Urinary bladder (tissue), 4 donors: Measurements from ENCODE around the gene METTL27. TPM values are rescaled to one million over a fixed set of nuclear protein-coding genes. Genes with fewer than 3 reads are reported as not detected.
"Not testable (repeated sequence)": the region's sequence is repeated elsewhere in the genome, so short reads cannot be mapped to it uniquely, and the experiment has no call there.

Experiments used
- DNase-seq: peaks from one replicate; pipeline ENCODE4 v3.0.0-alpha.2; 2015; ENCODE audit errors: extremely low spot score
- H3K27ac ChIP-seq: one replicate; pipeline ENCODE4 v1.5.1; 2013; ENCODE audit warnings: low read depth, mild to moderate bottlenecking, moderate library complexity
- H3K36me3 ChIP-seq: one replicate; pipeline ENCODE4 v1.6.1; 2013; ENCODE audit warnings: mild to moderate bottlenecking, moderate library complexity; ENCODE audit not compliant: insufficient read depth
- H3K4me1 ChIP-seq: one replicate; pipeline ENCODE4 v1.6.1; 2013; ENCODE audit warnings: mild to moderate bottlenecking, moderate library complexity; ENCODE audit not compliant: insufficient read depth
- H3K4me3 ChIP-seq: one replicate; pipeline ENCODE4 v1.5.1; 2013; ENCODE audit warnings: low read depth, low read length
- WGBS: extraction: QIAGEN DNeasy Blood & Tissue Kit; methylation state at CpG from one replicate; pipeline ENCODE4 v1.1.7; 2013; 5-methylcytosine and 5-hydroxymethylcytosine counted together
- polyA plus RNA-seq: library from polyadenylated mRNA; stranded (reverse); fragments of 200-250 nt; gene quantifications from one replicate; pipeline ENCODE4 v1.2.3, GENCODE V29; 2013
- total RNA-seq: library from RNA; depleted of rRNA; stranded (reverse); fragments of >200 nt; gene quantifications from one replicate; pipeline ENCODE4 v1.2.3, GENCODE V29; 2014
- donor health status: healthy with polysubstance abuse.
- donor health status: healthy.

METTL27 gene
- total and polyA plus RNA-seq, 2 donors, result 1.0 to 2.9 TPM

DNA sequence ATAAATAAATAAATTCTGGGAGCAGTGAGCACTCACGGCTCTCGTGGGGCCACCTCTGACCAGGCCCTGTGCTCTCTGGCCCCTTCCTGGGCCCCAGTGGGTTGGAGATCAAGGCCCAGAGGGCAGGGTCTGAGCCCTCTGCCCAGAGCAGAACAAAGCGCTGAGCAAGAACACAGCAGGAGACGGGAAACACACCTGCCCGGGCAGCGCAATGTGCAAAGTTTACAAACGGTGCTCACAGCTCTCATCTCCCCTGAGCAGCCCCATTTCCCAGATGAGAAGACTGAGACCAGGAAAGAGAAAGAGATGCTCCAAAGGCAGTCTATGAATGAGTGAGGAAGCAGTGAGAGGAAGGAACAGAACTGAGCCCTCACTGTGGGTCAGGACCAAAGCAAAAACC lies 3.0 kb downstream of the METTL27 start:
- Histone ChIP-seq H3K27ac (no peak overlapping the region), H3K36me3 (no peaks in the 10 kb centered on the region), H3K4me3 (no peak overlapping the region), H3K4me1 (no peaks in the 10 kb centered on the region)
- 87% methylated on average over 7 of the region's 7 CpGs for WGBS
- no peak for DNase-seq

DNA sequence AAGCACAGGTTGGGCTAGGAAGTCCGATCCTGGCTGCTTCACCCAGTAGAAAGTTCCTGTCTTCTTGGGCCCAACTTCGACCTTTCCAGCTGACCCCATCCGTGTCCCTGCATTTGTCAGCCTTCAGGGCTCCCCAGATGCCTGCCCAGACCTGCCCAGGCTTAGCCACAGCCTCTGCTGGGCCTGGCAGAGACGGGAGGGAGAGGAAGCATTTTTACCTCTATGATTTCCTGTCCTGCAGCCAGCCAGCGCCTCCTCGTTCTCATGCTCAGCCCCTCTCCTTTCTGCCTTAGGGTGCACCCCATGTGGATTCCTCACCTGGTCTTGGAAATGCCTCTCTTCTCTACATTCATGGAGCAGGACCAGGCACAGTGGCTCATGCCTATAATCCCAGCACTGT lies 3.7 kb downstream of the METTL27 start:
- Histone ChIP-seq H3K36me3 (no peaks in the 10 kb centered on the region), H3K4me1 (no peaks in the 10 kb centered on the region), H3K4me3 (no peak overlapping the region), H3K27ac (no peak overlapping the region)
- no peak for DNase-seq
- 65% methylated on average over 6 of the region's 6 CpGs for WGBS

DNA sequence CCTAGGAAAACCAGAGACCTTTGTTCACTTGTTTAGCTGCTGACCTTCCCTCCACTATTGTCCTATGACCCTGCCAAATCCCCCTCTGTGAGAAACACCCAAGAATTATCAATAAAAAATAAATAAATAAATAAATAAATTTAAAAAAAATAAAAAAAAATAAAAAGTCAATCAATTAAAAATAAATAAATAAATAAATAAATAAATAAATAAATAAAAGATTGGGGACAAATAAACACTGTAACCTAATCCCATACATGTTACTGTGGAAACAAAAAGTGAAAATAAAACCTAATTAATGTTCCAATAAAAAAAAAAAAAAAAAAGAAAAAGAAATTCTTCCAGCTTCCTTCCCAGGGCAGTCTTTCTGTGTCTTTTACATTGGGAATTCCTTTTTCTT lies 5.1 kb downstream of the METTL27 start:
- not testable (repeated sequence) for H3K27ac ChIP-seq, H3K4me1 ChIP-seq, H3K4me3 ChIP-seq, H3K36me3 ChIP-seq, DNase-seq

DNA sequence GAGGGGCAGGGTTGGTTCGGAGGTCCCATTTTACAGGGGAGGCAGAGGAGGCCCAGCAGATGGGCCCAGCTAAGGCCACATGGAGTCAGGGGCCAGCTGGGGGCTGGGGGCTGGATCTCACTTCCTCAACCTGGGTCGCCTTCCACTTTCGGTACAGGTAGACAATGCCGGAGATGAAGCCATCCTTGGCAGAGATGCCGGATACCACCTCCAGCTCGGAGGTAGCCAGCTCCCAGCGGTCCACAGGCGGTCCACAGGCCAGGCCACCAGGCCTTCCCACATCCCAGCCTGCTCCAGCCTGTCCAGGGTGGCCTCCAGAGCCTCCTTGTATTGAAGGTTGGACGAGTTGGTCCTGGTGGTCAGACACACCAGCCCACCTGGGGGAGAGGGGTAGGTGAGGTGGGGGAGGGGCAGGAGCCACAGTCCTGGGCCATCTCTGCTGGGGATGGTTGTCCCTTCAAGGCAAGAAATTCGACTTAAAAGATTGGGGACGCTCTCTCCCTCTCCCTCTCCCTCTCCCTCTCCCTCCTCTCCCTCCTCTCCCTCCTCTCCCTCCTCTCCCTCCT lies 7.6 kb downstream of the METTL27 start:
- Histone ChIP-seq H3K4me1 (no peaks in the 10 kb centered on the region), H3K36me3 (no peaks in the 10 kb centered on the region), H3K27ac (no peak overlapping the region), H3K4me3 (no peak overlapping the region)
- 84% methylated on average over 11 of the region's 11 CpGs for WGBS
- DNase-seq, result no peak

DNA sequence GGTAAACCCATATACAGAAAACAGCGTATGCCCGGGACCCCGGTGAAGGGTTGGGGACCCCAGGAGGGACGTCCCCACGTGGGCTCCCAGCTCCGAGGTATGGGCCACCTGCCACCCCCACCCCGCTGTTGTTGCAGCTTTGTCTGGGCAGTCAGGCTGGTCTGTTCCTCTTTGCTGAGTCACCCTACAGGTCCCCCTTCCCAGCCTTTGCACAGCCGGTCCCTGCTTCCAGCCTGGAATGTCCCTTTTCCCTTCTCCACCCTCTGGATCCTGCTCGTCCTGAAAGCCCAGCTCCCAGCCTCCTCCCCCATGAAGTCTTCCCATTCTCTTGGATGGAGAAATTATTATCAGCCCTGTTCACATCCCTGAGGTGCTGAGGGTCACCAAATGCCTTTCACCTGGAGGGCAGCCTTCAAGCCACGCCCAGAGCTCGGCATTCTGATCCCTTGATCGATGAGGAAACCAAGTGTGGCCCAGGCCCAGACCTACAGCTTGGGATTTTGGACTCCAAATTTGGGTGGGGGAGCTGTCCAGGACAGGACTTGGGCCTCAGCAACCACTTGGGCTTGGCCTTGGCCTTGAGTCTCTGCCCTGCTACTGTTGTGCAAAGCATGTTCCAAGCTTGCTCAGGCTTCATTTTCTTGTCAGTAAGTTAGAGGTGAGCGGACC lies 8.9 kb downstream of the METTL27 start:
- WGBS, result 68% methylated on average over 13 of the region's 13 CpGs

DNA sequence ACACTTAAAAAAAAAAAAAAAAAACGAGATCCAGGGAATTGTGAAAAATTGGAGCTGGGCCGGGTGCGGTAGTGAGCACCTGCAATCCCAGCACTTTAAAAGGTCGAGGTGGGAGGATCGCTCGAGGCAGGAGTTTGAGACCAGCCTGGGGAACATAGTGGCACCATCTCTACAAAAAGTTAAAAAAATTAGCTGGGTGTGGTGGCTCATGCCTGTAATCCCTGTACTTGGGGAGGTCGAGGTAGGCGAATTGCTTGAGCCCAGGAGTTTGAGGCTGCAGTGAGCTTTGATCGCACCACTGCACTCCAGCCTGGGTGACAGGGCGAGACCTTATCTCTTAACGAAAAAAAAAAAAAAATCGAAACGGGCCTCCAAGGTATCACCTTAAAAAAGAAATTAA lies 9.5 kb downstream of the METTL27 start:
- H3K4me3 ChIP-seq, result no peak overlapping the region
- no peak for DNase-seq
- H3K27ac ChIP-seq, result no peak overlapping the region
- 65% methylated on average over 13 of the region's 13 CpGs for WGBS
- no peaks in the 10 kb centered on the region for H3K36me3 ChIP-seq
- no peaks in the 10 kb centered on the region for H3K4me1 ChIP-seq

More for the DNA sequence above, 8.9 kb downstream of the METTL27 start:
- H3K4me1 ChIP-seq, result no peaks in the 10 kb centered on the region
- DNase-seq, result no peak
- H3K27ac ChIP-seq, result no peak overlapping the region
- H3K36me3 ChIP-seq, result no peaks in the 10 kb centered on the region
- no peak overlapping the region for H3K4me3 ChIP-seq

DNA sequence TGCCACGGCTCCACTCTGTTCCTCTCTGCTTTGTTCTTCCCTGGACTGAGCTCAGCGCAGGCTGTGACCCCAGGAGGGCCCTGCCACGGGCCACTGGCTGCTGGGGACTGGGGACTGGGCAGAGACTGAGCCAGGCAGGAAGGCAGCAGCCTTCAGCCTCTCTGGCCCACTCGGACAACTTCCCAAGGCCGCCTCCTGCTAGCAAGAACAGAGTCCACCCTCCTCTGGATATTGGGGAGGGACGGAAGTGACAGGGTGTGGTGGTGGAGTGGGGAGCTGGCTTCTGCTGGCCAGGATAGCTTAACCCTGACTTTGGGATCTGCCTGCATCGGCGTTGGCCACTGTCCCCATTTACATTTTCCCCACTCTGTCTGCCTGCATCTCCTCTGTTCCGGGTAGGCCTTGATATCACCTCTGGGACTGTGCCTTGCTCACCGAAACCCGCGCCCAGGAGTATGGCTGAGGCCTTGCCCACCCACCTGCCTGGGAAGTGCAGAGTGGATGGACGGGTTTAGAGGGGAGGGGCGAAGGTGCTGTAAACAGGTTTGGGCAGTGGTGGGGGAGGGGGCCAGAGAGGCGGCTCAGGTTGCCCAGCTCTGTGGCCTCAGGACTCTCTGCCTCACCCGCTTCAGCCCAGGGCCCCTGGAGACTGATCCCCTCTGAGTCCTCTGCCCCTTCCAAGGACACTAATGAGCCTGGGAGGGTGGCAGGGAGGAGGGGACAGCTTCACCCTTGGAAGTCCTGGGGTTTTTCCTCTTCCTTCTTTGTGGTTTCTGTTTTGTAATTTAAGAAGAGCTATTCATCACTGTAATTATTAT lies 10.3 kb downstream of the METTL27 start:
- Histone ChIP-seq H3K4me1 (no peaks in the 10 kb centered on the region), H3K27ac (peak overlapping the region; percentile 92), H3K4me3 (peak overlapping the region; percentile 32), H3K36me3 (no peaks in the 10 kb centered on the region)
- peak; percentile 72 for DNase-seq
- WGBS, result 49% methylated on average over 16 of the region's 16 CpGs

DNA sequence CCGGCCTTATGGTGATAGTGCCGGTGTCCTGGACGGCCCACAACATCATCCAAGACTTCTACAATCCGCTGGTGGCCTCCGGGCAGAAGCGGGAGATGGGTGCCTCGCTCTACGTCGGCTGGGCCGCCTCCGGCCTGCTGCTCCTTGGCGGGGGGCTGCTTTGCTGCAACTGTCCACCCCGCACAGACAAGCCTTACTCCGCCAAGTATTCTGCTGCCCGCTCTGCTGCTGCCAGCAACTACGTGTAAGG lies 10.8 kb downstream of the METTL27 start:
- Histone ChIP-seq H3K36me3 (no peaks in the 10 kb centered on the region), H3K4me1 (no peaks in the 10 kb centered on the region), H3K27ac (peak overlapping the region; percentile 92), H3K4me3 (peak overlapping the region; percentile 32)
- 63% methylated on average over 16 of the region's 16 CpGs for WGBS
- DNase-seq, result no peak

DNA sequence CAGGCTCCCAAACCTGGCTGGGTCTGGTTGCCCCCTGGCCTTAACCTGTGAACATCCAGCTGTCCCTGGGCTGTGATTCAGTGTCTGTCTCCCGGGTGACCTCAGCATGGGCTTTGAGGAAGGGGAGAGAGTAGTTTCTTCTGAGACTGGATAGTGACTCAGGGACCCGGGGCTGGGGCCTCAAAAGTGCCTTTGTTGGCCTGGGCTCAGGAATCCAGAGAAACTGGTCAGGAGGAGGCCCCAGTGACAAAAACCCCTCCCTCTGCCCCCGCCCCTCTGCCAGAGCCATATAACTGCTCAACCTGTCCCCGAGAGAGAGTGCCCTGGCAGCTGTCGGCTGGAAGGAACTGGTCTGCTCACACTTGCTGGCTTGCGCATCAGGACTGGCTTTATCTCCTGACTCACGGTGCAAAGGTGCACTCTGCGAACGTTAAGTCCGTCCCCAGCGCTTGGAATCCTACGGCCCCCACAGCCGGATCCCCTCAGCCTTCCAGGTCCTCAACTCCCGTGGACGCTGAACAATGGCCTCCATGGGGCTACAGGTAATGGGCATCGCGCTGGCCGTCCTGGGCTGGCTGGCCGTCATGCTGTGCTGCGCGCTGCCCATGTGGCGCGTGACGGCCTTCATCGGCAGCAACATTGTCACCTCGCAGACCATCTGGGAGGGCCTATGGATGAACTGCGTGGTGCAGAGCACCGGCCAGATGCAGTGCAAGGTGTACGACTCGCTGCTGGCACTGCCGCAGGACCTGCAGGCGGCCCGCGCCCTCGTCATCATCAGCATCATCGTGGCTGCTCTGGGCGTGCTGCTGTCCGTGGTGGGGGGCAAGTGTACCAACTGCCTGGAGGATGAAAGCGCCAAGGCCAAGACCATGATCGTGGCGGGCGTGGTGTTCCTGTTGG lies 11.4 kb downstream of the METTL27 start, which contains the start of gene CLDN4:
TSS of gene CLDN4 (plus strand) at position 316 of the 903 bp plus-strand sequence. CDS start at position 522, 206 bp downstream.
- peak within 1 kb of the TSS; percentile 32 for H3K4me3 ChIP-seq

DNA sequence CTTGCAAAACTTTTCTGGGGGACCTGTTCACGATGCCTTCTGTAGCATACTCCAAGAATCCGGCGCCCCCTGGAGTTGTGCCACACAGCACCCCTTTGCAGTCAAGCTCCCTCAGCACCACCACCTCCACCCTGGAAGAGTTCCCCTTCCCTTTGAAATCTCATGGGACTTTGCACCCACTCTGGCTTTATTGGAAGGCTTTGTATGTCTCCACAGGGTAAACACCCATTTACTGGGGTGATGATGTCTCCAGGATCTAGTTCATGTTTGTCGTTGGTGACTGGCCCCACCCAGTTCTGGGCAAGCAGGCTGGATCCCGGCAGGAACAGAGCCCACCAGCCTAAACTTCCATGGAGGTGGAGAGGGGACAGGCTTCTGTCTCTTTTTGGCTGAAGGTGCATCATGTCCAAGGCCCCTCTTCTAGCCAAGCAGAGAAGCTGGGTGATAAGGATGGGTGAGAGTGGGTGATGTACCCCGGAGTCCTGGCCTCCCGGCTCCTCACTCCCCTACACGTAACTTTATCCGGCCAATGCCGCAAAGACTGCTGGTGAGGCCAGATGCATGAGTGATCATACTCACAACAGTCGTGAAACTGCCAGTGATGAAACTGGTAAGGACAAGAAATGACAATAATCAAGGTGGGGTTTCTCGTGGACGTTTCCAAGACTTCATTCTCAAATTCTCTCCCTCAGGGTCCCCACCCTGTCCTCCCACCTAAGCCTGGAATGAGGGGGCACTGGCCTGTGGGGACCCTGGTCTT lies 12.2 kb downstream of the METTL27 start:
- Histone ChIP-seq H3K27ac (peak overlapping the region; percentile 51), H3K4me3 (no peak overlapping the region), H3K36me3 (no peaks in the 10 kb centered on the region), H3K4me1 (no peaks in the 10 kb centered on the region)
- DNase-seq, result no peak
- 64% methylated on average over 13 of the region's 13 CpGs for WGBS

More for the DNA sequence above, 11.4 kb downstream of the METTL27 start, which contains the start of gene CLDN4:
- WGBS, result 57% methylated on average over 42 of the region's 42 CpGs
- Histone ChIP-seq H3K4me1 (no peaks in the 10 kb centered on the region), H3K36me3 (no peaks in the 10 kb centered on the region), H3K27ac (peak within 1 kb of the TSS; percentile 92)
- peak; percentile 88 for DNase-seq

DNA sequence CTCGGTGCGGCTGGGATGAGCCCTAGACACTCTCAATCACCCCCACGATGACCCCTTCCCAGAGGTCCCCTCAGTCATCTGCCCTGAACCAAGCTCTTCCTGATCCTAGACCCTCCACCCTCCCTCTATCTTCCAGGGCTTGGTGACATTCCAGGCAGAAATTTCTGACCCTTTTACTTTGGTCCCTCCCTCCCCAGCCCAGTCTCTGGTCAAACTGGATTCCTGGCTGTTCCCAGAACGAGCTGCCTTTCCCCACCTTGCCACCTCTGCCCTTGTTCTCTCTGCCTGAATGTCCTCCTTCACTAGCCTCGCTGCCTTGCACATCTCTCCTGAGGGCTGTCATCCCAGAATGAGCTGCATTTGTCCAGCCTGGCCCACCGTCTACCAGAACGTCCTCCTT lies 12.8 kb downstream of the METTL27 start:
- DNase-seq, result no peak
- Histone ChIP-seq H3K27ac (peak overlapping the region; percentile 41), H3K36me3 (no peaks in the 10 kb centered on the region), H3K4me1 (no peaks in the 10 kb centered on the region), H3K4me3 (no peak overlapping the region)
- 49% methylated on average over 7 of the region's 7 CpGs for WGBS

DNA sequence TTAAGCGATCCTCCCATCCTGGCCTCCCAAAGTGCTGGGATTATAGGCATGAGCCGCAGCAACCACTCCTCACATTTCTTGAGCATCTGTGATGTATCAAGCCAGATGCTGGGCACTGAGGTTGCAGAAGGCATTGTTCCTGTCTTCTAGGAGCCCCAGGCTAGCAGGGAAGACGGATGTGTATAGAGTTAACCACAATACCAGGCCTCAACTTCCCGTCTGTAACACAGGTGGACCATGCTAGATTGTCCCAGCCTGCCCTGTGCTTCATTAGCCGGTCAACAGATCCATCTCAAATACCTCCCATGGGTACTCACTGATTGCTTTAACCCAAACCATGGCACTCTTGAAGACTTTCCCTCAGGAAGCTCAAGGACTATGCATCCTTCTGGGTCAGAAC lies 13.3 kb downstream of the METTL27 start:
- H3K4me3 ChIP-seq, result no peak overlapping the region
- H3K36me3 ChIP-seq, result no peaks in the 10 kb centered on the region
- H3K27ac ChIP-seq, result peak overlapping the region; percentile 51
- WGBS, result 86% methylated on average over 5 of the region's 5 CpGs
- no peak for DNase-seq
- no peaks in the 10 kb centered on the region for H3K4me1 ChIP-seq
